Astrocyte (in vitro differentiated cells and primary cell): ENCODE results near the gene DGKI. TPM values are rescaled to one million over a fixed set of nuclear protein-coding genes. Genes with fewer than 3 reads are reported as not detected.
A peak's percentile ranks its signal among the peaks of the same experiment; 100 is the strongest.
"Not testable (repeated sequence)": the region's sequence is repeated elsewhere in the genome, so short reads cannot be mapped to it uniquely, and the experiment has no call there.

ENCODE experiments used
- DNase-seq: peaks from one replicate; pipeline ENCODE4 v3.0.0-alpha.2; 2010; ENCODE audit warnings: low read depth
- FAIRE-seq: peaks from 2 replicates; lab custom pipeline; 2011; peaks lifted over from hg19 to GRCh38; lab: Jason Lieb, UNC
- H2AFZ ChIP-seq: 2 replicates; pipeline ENCODE4 v1.6.0; 2012; ENCODE audit warnings: low read depth, low read length, inconsistent platforms
- H3K27ac ChIP-seq: 2 replicates; pipeline ENCODE4 v1.5.1; 2011; ENCODE audit warnings: low read depth, low read length, inconsistent platforms
- H3K27me3 ChIP-seq: 2 replicates; pipeline ENCODE4 v1.6.0; 2011; ENCODE audit warnings: low read length, inconsistent platforms; ENCODE audit not compliant: insufficient read depth
- H3K36me3 ChIP-seq: 2 replicates; pipeline ENCODE4 v1.5.1; 2011; ENCODE audit warnings: low read length, inconsistent platforms; ENCODE audit not compliant: insufficient read depth
- H3K4me1 ChIP-seq: 2 replicates; pipeline ENCODE4 v1.5.1; 2011; ENCODE audit warnings: low read length, inconsistent platforms; ENCODE audit not compliant: insufficient read depth
- H3K4me2 ChIP-seq: 2 replicates; pipeline ENCODE4 v1.6.0; 2012; ENCODE audit warnings: low read length, inconsistent platforms
- H3K4me3 ChIP-seq: 2 replicates; pipeline ENCODE4 v1.5.1; 2011; ENCODE audit warnings: low read depth, mild to moderate bottlenecking, low read length, inconsistent platforms; ENCODE audit not compliant: insufficient read depth
- H3K79me2 ChIP-seq: 2 replicates; pipeline ENCODE4 v1.6.0; 2012; ENCODE audit warnings: mild to moderate bottlenecking, low read length, inconsistent platforms; ENCODE audit not compliant: insufficient read depth
- H3K9ac ChIP-seq: 2 replicates; pipeline ENCODE4 v1.6.0; 2012; ENCODE audit warnings: mild to moderate bottlenecking, low read length, inconsistent platforms
- H3K9me3 ChIP-seq: 2 replicates; pipeline ENCODE4 v1.5.1; 2012; ENCODE audit warnings: low read depth, mild to moderate bottlenecking, low read length, inconsistent platforms; ENCODE audit not compliant: insufficient read depth
- H4K20me1 ChIP-seq: 2 replicates; pipeline ENCODE4 v1.6.0; 2012; ENCODE audit warnings: low read length, inconsistent platforms; ENCODE audit not compliant: insufficient read depth
- H3K27ac Mint-ChIP-seq: one replicate; pipeline ENCODE4 v1.8.0; 2021; ENCODE audit warnings: mild to moderate bottlenecking, mixed read lengths; ENCODE audit not compliant: unreplicated experiment
- H3K27me3 Mint-ChIP-seq: one replicate; pipeline ENCODE4 v1.8.0; 2021; ENCODE audit warnings: low read depth, mixed read lengths; ENCODE audit not compliant: unreplicated experiment
- H3K36me3 Mint-ChIP-seq: one replicate; pipeline ENCODE4 v1.8.0; 2021; ENCODE audit warnings: low read depth, mixed read lengths; ENCODE audit not compliant: unreplicated experiment
- H3K4me1 Mint-ChIP-seq: one replicate; pipeline ENCODE4 v1.8.0; 2021; ENCODE audit warnings: low read depth, mixed read lengths; ENCODE audit not compliant: unreplicated experiment
- H3K4me3 Mint-ChIP-seq: one replicate; pipeline ENCODE4 v1.8.0; 2021; ENCODE audit warnings: mild to moderate bottlenecking, moderate library complexity, mixed read lengths; ENCODE audit not compliant: unreplicated experiment
- H3K9me3 Mint-ChIP-seq: one replicate; pipeline ENCODE4 v1.8.0; 2021; ENCODE audit warnings: mild to moderate bottlenecking, mixed read lengths; ENCODE audit not compliant: unreplicated experiment
- EZH2 ChIP-seq: IDR thresholded peaks from 2 replicates; pipeline ENCODE4 v1.6.1; 2012; ENCODE audit warnings: mild to moderate bottlenecking, low read length, inconsistent platforms; ENCODE audit not compliant: insufficient read depth
- total RNA-seq: library from RNA; stranded (reverse); gene quantifications from 2 replicates; pipeline ENCODE4 v1.2.1, GENCODE V29; 2021
- TF ChIP-seq, protein P1 (sequence below): IDR thresholded peaks from 2 replicates; pipeline ENCODE4 v1.5.1; 2011; ENCODE audit warnings: low read depth, mild to moderate bottlenecking, inconsistent platforms, low read length, moderate library complexity; ENCODE audit not compliant: insufficient read depth

Gene DGKI
- total RNA-seq, 1 donor from 2014 or later = 6.3 TPM

DNA sequence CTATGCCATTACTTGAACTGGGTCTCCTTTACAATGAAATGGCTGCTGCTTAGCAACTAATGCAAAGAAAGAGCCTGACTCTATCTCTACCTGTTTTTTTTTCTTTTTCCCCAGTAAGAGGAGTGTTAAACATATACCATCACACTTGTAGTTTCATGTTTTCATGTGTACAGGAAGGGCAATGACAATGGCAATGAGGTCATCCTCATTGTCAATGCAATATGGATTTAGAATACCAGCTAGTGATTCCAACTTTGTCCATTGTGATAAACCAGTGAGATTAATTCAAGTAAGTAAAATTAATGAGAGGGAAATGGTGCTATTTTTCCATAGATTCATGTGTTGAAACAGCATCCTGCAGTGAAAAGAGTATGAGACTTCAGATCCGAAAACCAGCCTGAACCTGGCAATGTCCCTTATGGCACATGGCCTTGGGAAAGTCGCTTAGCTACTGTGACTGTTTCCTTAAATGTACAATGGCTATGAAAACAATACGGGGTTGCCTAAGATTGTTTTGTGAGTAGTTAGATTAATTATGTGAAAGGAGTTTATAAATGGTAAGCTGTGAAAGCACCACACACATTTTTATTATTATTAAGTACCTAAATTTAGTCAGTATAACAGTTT, 11.2 kb downstream of the DGKI start:
- H2AFZ ChIP-seq = no peak overlapping the region
- peaks cover 7% of the 10 kb centered on the region for H3K36me3 ChIP-seq
- H3K4me1 ChIP-seq = peaks cover 6% of the 10 kb centered on the region
- peak overlapping the region; percentile 59 for H3K27ac ChIP-seq
- no peak overlapping the region for H3K27ac Mint-ChIP-seq
- DNase-seq (no peak), FAIRE-seq (no peak)
- H3K4me3 ChIP-seq = no peak overlapping the region
- H4K20me1 ChIP-seq = no peaks in the 10 kb centered on the region
- peak overlapping the region; percentile 24 for H3K4me2 ChIP-seq
- H3K9me3 ChIP-seq = peaks cover 2% of the 10 kb centered on the region
- peaks cover 25% of the 10 kb centered on the region for H3K9me3 Mint-ChIP-seq
- no peaks in the 10 kb centered on the region for H3K79me2 ChIP-seq
- peaks cover 6% of the 10 kb centered on the region for H3K4me1 Mint-ChIP-seq
- peak overlapping the region; percentile 15 for H3K9ac ChIP-seq
- H3K4me3 Mint-ChIP-seq = no peak overlapping the region
- peaks cover 32% of the 10 kb centered on the region for H3K36me3 Mint-ChIP-seq
- H3K27me3 ChIP-seq = no peaks in the 10 kb centered on the region
- no peaks in the 10 kb centered on the region for H3K27me3 Mint-ChIP-seq
- TF ChIP-seq, protein P1, sequence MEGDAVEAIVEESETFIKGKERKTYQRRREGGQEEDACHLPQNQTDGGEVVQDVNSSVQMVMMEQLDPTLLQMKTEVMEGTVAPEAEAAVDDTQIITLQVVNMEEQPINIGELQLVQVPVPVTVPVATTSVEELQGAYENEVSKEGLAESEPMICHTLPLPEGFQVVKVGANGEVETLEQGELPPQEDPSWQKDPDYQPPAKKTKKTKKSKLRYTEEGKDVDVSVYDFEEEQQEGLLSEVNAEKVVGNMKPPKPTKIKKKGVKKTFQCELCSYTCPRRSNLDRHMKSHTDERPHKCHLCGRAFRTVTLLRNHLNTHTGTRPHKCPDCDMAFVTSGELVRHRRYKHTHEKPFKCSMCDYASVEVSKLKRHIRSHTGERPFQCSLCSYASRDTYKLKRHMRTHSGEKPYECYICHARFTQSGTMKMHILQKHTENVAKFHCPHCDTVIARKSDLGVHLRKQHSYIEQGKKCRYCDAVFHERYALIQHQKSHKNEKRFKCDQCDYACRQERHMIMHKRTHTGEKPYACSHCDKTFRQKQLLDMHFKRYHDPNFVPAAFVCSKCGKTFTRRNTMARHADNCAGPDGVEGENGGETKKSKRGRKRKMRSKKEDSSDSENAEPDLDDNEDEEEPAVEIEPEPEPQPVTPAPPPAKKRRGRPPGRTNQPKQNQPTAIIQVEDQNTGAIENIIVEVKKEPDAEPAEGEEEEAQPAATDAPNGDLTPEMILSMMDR = no peak
- no peak for TF ChIP-seq EZH2

DNA sequence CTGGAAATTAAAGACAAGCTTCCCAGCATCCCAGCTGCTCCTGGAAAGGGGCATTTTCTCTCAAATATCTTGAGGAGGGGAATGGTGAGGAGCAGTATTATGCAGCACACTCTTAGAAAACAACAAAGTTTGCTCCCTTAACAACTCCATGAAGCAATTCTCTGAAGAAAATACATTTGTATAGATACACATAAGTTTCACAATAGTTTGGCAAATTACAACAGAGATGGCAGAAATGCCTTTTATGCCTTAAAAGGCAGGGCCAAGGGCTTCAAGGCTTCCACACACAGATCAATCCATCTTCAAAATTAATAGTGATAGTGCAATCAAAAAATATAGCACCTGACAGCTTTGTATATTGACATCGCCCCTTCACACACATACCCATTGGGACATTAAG, 12.2 kb downstream of the DGKI start:
- peaks cover 2% of the 10 kb centered on the region for H3K9me3 ChIP-seq
- no peaks in the 10 kb centered on the region for H3K4me1 Mint-ChIP-seq
- H3K27ac Mint-ChIP-seq = no peak overlapping the region
- no peak overlapping the region for H3K9ac ChIP-seq
- no peaks in the 10 kb centered on the region for H4K20me1 ChIP-seq
- H3K4me2 ChIP-seq = no peak overlapping the region
- H3K9me3 Mint-ChIP-seq = peaks cover 25% of the 10 kb centered on the region
- no peak overlapping the region for H2AFZ ChIP-seq
- FAIRE-seq = no peak
- no peak overlapping the region for H3K4me3 ChIP-seq
- peaks cover 32% of the 10 kb centered on the region for H3K36me3 Mint-ChIP-seq
- no peaks in the 10 kb centered on the region for H3K79me2 ChIP-seq
- H3K27ac ChIP-seq = no peak overlapping the region
- no peak for DNase-seq
- H3K27me3 Mint-ChIP-seq = no peaks in the 10 kb centered on the region
- no peak overlapping the region for H3K4me3 Mint-ChIP-seq
- no peak for TF ChIP-seq EZH2
- TF ChIP-seq, protein P1 = no peak
- peaks cover 7% of the 10 kb centered on the region for H3K36me3 ChIP-seq
- no peaks in the 10 kb centered on the region for H3K27me3 ChIP-seq
- H3K4me1 ChIP-seq = peaks cover 6% of the 10 kb centered on the region

DNA sequence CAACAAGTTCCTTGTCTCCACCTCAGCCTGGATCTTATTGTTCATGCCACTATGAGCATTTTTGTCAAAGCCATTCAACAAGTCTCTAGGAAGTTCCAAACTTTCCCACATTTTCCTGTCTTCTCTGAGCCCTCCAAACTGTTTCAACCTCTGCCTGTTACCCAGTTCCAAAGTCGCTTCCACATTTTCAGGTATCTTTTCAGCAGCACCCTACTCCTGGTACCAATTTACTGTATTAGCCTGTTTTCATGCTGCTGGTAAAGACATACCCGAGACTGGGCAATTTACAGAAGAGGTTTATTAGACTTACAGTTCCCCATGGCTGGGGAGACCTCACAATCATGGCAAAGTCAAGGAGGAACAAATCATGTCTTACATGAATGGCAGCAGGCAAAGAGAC, 13.8 kb downstream of the DGKI start:
- Mint-ChIP-seq H3K36me3 (peaks cover 29% of the 10 kb centered on the region), H3K9me3 (peaks cover 25% of the 10 kb centered on the region)
- H3K27ac Mint-ChIP-seq, H3K9ac ChIP-seq, H4K20me1 ChIP-seq, H3K9me3 ChIP-seq, H3K4me3 Mint-ChIP-seq, H3K4me1 Mint-ChIP-seq, H3K27me3 ChIP-seq, DNase-seq, H3K27me3 Mint-ChIP-seq, H3K36me3 ChIP-seq, H2AFZ ChIP-seq, H3K27ac ChIP-seq, H3K4me3 ChIP-seq, H3K4me1 ChIP-seq, H3K79me2 ChIP-seq, H3K4me2 ChIP-seq, FAIRE-seq: not testable (repeated sequence)
